K562 (cell line): ENCODE measurements around the gene STRADB. TPM values are rescaled to one million over a fixed set of nuclear protein-coding genes. Genes with fewer than 3 reads are reported as not detected.

Experiments used
- CBX3 ChIP-seq, 2 experiments: IDR thresholded peaks; 1 replicate in 1 of 2; 2 replicates in 1 of 2; pipeline ENCODE4 v1.6.1; 2012; ENCODE audit warnings: inconsistent platforms in 2 of 2, low read length in 2 of 2, borderline replicate concordance in 1 of 2, control low read depth in 1 of 2
- CBX8 ChIP-seq: fragments of 200-600 bp; sonication (generic); IDR thresholded peaks from 2 replicates; pipeline ENCODE4 v1.6.1; 2012; ENCODE audit warnings: borderline replicate concordance, mixed run types, low read depth, mild to moderate bottlenecking, moderate library complexity, mixed read lengths, low read length, control low read depth, inconsistent platforms; ENCODE audit not compliant: poor library complexity, severe bottlenecking; ENCODE audit errors: extremely low read depth
- CCNT2 ChIP-seq: IDR thresholded peaks from 2 replicates; pipeline ENCODE4 v1.6.1; 2011; ENCODE audit warnings: borderline replicate concordance, low read depth, mild to moderate bottlenecking, moderate library complexity, mixed read lengths, low read length; ENCODE audit not compliant: insufficient read length; ENCODE audit errors: extremely low read depth
- KDM4B ChIP-seq, 2 experiments: fragments of 450-650 bp in 1 of 2; sonication (generic) in 1 of 2; IDR thresholded peaks; 2 replicates each; pipeline ENCODE4 v1.6.1; 2016 to 2017; ENCODE audit warnings: borderline replicate concordance in 2 of 2, antibody characterized with exemption in 1 of 2, low read depth in 1 of 2, mild to moderate bottlenecking in 1 of 2
- MTA3 ChIP-seq: fragments of 450-650 bp; formaldehyde crosslinking; IDR thresholded peaks from 2 replicates; pipeline ENCODE4 v1.6.1; 2017; ENCODE audit warnings: mild to moderate bottlenecking, borderline replicate concordance
- MYNN ChIP-seq, 2 experiments: sonication (generic); formaldehyde crosslinking in 1 of 2; IDR thresholded peaks; 2 replicates each; pipeline versions ENCODE4 v1.5.0 to v1.6.1; 2016 to 2020; ENCODE audit warnings: antibody characterized with exemption in 1 of 2, missing genetic modification reagents in 1 of 2
- NFRKB ChIP-seq: fragments of 450-650 bp; IDR thresholded peaks from 2 replicates; pipeline ENCODE4 v1.6.1; 2016; ENCODE audit warnings: low read depth
- POLR3A ChIP-seq: IDR thresholded peaks from 2 replicates; pipeline ENCODE4 v1.6.1; 2011; ENCODE audit warnings: borderline replicate concordance, mild to moderate bottlenecking, moderate library complexity; ENCODE audit not compliant: insufficient read length, insufficient read depth; ENCODE audit errors: extremely low read depth
- SMAD4 ChIP-seq: fragments of 250-450 bp; sonication (Bioruptor Pico); conservative IDR thresholded peaks from 2 replicates; pipeline ENCODE4 v1.8.0; 2021; ENCODE audit warnings: inconsistent platforms, mild to moderate bottlenecking, moderate library complexity
- SMARCC2 ChIP-seq: fragments of 450-650 bp; IDR thresholded peaks from 2 replicates; pipeline ENCODE4 v1.6.1; 2017; ENCODE audit warnings: antibody characterized with exemption, moderate library complexity, mild to moderate bottlenecking, low read depth
- ZFP30 ChIP-seq: fragments of 250-450 bp; sonication (Bioruptor Pico); IDR thresholded peaks from 2 replicates; pipeline ENCODE4 v1.8.0; 2022; ENCODE audit warnings: moderate library complexity, mild to moderate bottlenecking, inconsistent platforms, borderline replicate concordance
- ZKSCAN3 ChIP-seq: fragments of 250-450 bp; sonication (Bioruptor Pico); IDR thresholded peaks from 2 replicates; pipeline ENCODE4 v1.4.0; 2020
- ZNF445 ChIP-seq: fragments of 250-450 bp; sonication (Bioruptor Pico); IDR thresholded peaks from 2 replicates; pipeline ENCODE4 v1.4.0; 2020; ENCODE audit warnings: low read depth, mild to moderate bottlenecking, moderate library complexity
- ZNF77 ChIP-seq: fragments of 250-450 bp; sonication (Bioruptor Pico); IDR thresholded peaks from 2 replicates; pipeline ENCODE4 v1.5.0; 2020
- polyA plus RNA-seq, 8 experiments: library from polyadenylated mRNA; depleted of rRNA in 4 of 8; stranded (reverse) in 5 of 8; unstranded in 3 of 8; fragments of >200 nt; fragmentation: Nextera tagmentation in 2 of 8; fragmentation: Illumina TruSeq in 1 of 8; extraction: Ambion mirVana in 2 of 8; extraction: Trizol in 1 of 8; gene quantifications; 2 replicates each; pipeline versions ENCODE4 v1.2.1 to v1.2.3, GENCODE V29; 2011 to 2014; ENCODE audit warnings: inconsistent platforms in 1 of 8, missing spikeins in 1 of 8
- total RNA-seq, 7 experiments: library from RNA; depleted of rRNA in 6 of 7; stranded (reverse); fragments of >200 nt in 6 of 7; fragmentation: Illumina TruSeq in 2 of 7; extraction: Trizol in 2 of 7; gene quantifications; 2 replicates each; pipeline versions ENCODE4 v1.2.1 to v1.2.3, GENCODE V29; 2011 to 2021; ENCODE audit warnings: low replicate concordance in 1 of 7
- TF ChIP-seq, protein P1 (sequence below): fragments of 450-650 bp; IDR thresholded peaks from 2 replicates; pipeline ENCODE4 v1.6.1; 2016; ENCODE audit warnings: mild to moderate bottlenecking, moderate library complexity
- TF ChIP-seq, protein P2 (sequence below): sonication (generic); formaldehyde crosslinking; IDR thresholded peaks from 2 replicates; pipeline ENCODE4 v1.9.0; 2022; ENCODE audit warnings: mild to moderate bottlenecking, missing genetic modification reagents

STRADB gene
- total and polyA plus RNA-seq, 9 of the 15 experiments (the other 6 are each of a cell fraction or from before 2014, with no cell fraction given), result 6.9 to 30.6 (median 15.7) TPM

DNA sequence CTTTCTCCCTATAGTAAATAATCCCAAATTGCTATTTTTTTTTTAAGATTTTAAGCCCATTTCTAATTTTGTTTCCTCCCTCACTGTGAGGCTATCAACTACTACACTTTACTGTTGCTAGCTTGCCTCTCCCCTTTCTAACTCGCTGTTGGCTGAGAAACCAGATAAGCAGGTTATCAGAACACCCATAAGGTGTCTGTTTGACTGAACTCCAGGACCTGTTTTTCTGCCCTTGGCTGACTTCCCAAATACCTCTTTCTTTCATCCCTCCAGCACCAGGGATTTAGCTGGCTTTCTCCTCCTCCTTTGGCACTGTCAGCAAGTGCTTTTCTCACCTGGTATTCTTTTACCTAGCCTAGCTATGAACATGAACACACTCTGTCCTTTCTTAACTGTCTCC, 11.4 kb upstream of the STRADB start (continued):
- TF ChIP-seq, protein P1, sequence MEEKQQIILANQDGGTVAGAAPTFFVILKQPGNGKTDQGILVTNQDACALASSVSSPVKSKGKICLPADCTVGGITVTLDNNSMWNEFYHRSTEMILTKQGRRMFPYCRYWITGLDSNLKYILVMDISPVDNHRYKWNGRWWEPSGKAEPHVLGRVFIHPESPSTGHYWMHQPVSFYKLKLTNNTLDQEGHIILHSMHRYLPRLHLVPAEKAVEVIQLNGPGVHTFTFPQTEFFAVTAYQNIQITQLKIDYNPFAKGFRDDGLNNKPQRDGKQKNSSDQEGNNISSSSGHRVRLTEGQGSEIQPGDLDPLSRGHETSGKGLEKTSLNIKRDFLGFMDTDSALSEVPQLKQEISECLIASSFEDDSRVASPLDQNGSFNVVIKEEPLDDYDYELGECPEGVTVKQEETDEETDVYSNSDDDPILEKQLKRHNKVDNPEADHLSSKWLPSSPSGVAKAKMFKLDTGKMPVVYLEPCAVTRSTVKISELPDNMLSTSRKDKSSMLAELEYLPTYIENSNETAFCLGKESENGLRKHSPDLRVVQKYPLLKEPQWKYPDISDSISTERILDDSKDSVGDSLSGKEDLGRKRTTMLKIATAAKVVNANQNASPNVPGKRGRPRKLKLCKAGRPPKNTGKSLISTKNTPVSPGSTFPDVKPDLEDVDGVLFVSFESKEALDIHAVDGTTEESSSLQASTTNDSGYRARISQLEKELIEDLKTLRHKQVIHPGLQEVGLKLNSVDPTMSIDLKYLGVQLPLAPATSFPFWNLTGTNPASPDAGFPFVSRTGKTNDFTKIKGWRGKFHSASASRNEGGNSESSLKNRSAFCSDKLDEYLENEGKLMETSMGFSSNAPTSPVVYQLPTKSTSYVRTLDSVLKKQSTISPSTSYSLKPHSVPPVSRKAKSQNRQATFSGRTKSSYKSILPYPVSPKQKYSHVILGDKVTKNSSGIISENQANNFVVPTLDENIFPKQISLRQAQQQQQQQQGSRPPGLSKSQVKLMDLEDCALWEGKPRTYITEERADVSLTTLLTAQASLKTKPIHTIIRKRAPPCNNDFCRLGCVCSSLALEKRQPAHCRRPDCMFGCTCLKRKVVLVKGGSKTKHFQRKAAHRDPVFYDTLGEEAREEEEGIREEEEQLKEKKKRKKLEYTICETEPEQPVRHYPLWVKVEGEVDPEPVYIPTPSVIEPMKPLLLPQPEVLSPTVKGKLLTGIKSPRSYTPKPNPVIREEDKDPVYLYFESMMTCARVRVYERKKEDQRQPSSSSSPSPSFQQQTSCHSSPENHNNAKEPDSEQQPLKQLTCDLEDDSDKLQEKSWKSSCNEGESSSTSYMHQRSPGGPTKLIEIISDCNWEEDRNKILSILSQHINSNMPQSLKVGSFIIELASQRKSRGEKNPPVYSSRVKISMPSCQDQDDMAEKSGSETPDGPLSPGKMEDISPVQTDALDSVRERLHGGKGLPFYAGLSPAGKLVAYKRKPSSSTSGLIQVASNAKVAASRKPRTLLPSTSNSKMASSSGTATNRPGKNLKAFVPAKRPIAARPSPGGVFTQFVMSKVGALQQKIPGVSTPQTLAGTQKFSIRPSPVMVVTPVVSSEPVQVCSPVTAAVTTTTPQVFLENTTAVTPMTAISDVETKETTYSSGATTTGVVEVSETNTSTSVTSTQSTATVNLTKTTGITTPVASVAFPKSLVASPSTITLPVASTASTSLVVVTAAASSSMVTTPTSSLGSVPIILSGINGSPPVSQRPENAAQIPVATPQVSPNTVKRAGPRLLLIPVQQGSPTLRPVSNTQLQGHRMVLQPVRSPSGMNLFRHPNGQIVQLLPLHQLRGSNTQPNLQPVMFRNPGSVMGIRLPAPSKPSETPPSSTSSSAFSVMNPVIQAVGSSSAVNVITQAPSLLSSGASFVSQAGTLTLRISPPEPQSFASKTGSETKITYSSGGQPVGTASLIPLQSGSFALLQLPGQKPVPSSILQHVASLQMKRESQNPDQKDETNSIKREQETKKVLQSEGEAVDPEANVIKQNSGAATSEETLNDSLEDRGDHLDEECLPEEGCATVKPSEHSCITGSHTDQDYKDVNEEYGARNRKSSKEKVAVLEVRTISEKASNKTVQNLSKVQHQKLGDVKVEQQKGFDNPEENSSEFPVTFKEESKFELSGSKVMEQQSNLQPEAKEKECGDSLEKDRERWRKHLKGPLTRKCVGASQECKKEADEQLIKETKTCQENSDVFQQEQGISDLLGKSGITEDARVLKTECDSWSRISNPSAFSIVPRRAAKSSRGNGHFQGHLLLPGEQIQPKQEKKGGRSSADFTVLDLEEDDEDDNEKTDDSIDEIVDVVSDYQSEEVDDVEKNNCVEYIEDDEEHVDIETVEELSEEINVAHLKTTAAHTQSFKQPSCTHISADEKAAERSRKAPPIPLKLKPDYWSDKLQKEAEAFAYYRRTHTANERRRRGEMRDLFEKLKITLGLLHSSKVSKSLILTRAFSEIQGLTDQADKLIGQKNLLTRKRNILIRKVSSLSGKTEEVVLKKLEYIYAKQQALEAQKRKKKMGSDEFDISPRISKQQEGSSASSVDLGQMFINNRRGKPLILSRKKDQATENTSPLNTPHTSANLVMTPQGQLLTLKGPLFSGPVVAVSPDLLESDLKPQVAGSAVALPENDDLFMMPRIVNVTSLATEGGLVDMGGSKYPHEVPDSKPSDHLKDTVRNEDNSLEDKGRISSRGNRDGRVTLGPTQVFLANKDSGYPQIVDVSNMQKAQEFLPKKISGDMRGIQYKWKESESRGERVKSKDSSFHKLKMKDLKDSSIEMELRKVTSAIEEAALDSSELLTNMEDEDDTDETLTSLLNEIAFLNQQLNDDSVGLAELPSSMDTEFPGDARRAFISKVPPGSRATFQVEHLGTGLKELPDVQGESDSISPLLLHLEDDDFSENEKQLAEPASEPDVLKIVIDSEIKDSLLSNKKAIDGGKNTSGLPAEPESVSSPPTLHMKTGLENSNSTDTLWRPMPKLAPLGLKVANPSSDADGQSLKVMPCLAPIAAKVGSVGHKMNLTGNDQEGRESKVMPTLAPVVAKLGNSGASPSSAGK, result no peak
- TF ChIP-seq CCNT2 (peak; percentile 57), SMARCC2 (peak; percentile 82), ZKSCAN3 (CRISPR knock-in tag) (no peak), MTA3 (no peak), CBX8 (no peak), MYNN (IDR thresholded peaks at IDR 0.05) (0 out of 2 replicates have a peak, but pooled peaks have one; percentile 27), MYNN (CRISPR knock-in tag; IDR thresholded peaks at IDR 0.05) (no peak), SMAD4 (CRISPR knock-in tag) (peak; percentile 63), KDM4B (IDR thresholded peaks at IDR 0.05; ENCODE audit: borderline replicate concordance in 2 of 2, low read depth in 1 of 2) (no peak), POLR3A (no peak), NFRKB (no peak), ZNF445 (CRISPR knock-in tag) (no peak), ZFP30 (no peak), ZNF77 (no peak), CBX3 (IDR thresholded peaks at IDR 0.05; ENCODE audit: borderline replicate concordance in 1 of 2, low read length in 2 of 2) (peak in 1 of 2 experiments; percentile 42; a peak in 1 of 3 replicates)
- TF ChIP-seq, protein P2, sequence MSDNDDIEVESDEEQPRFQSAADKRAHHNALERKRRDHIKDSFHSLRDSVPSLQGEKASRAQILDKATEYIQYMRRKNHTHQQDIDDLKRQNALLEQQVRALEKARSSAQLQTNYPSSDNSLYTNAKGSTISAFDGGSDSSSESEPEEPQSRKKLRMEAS, result no peak
